H9 (cell line): ENCODE measurements around the gene ENDOV. TPM values are rescaled to one million over a fixed set of nuclear protein-coding genes. Genes with fewer than 3 reads are reported as not detected.

Source experiments
- DNase-seq: peaks from one replicate; pipeline ENCODE4 v3.0.0-alpha.2; 2017
- H2AFZ ChIP-seq: one replicate; pipeline ENCODE4 v1.6.1; 2013; ENCODE audit warnings: mild to moderate bottlenecking, low read length, control low read depth, moderate library complexity
- H2AK5ac ChIP-seq: 2 replicates; pipeline ENCODE4 v1.6.1; 2013; ENCODE audit warnings: low read length, control low read depth, mixed read lengths; ENCODE audit not compliant: insufficient read length
- H2BK120ac ChIP-seq: one replicate; pipeline ENCODE4 v1.6.1; 2013; ENCODE audit warnings: low read depth, mild to moderate bottlenecking, low read length, control low read depth, inconsistent platforms; ENCODE audit not compliant: poor library complexity, severe bottlenecking
- H2BK12ac ChIP-seq: 2 replicates; pipeline ENCODE4 v1.6.1; 2013; ENCODE audit warnings: low read length, control low read depth, mixed read lengths, low read depth; ENCODE audit not compliant: insufficient read length
- H2BK15ac ChIP-seq: 2 replicates; pipeline ENCODE4 v1.6.1; 2013; ENCODE audit warnings: low read depth, low read length, control low read depth
- H2BK20ac ChIP-seq: one replicate; pipeline ENCODE4 v1.6.1; 2013; ENCODE audit warnings: low read depth, mild to moderate bottlenecking, low read length, control low read depth, inconsistent platforms; ENCODE audit not compliant: poor library complexity, severe bottlenecking
- H2BK5ac ChIP-seq: 2 replicates; pipeline ENCODE4 v1.6.1; 2013; ENCODE audit warnings: low read length, control low read depth, mixed read lengths; ENCODE audit not compliant: insufficient read length
- H3K14ac ChIP-seq: 2 replicates; pipeline ENCODE4 v1.6.1; 2013; ENCODE audit warnings: low read length, control low read depth; ENCODE audit not compliant: insufficient read depth
- H3K18ac ChIP-seq: 2 replicates; pipeline ENCODE4 v1.6.1; 2013; ENCODE audit warnings: low read depth, mild to moderate bottlenecking, mixed read lengths, low read length, control low read depth; ENCODE audit not compliant: insufficient read length
- H3K23ac ChIP-seq: 2 replicates; pipeline ENCODE4 v1.6.1; 2013; ENCODE audit warnings: low read length, control low read depth, mixed read lengths, low read depth; ENCODE audit not compliant: insufficient read length
- H3K23me2 ChIP-seq: 2 replicates; pipeline ENCODE4 v1.6.1; 2013; ENCODE audit warnings: low read depth, mild to moderate bottlenecking, mixed read lengths, low read length, control low read depth; ENCODE audit not compliant: insufficient read length, poor library complexity, severe bottlenecking
- H3K27ac ChIP-seq: 2 replicates; pipeline ENCODE4 v1.5.1; 2013; ENCODE audit warnings: low read length, control low read depth, mixed read lengths, low read depth; ENCODE audit not compliant: insufficient read length
- H3K27me3 ChIP-seq: 2 replicates; pipeline ENCODE4 v1.6.1; 2013; ENCODE audit warnings: low read length, control low read depth, inconsistent platforms; ENCODE audit not compliant: insufficient read depth
- H3K4ac ChIP-seq: 2 replicates; pipeline ENCODE4 v1.6.1; 2013; ENCODE audit warnings: low read depth, mild to moderate bottlenecking, control low read depth, inconsistent platforms, low read length, moderate library complexity
- H3K4me1 ChIP-seq: 2 replicates; pipeline ENCODE4 v1.6.1; 2013; ENCODE audit warnings: low read length, control low read depth, inconsistent platforms; ENCODE audit not compliant: insufficient read depth
- H3K4me2 ChIP-seq: 2 replicates; pipeline ENCODE4 v1.6.1; 2013; ENCODE audit warnings: low read length, control low read depth, mixed read lengths; ENCODE audit not compliant: insufficient read length, insufficient read depth
- H3K56ac ChIP-seq: 2 replicates; pipeline ENCODE4 v1.6.1; 2013; ENCODE audit warnings: low read depth, mild to moderate bottlenecking, mixed read lengths, low read length, control low read depth; ENCODE audit not compliant: insufficient read length
- H3K79me1 ChIP-seq: 2 replicates; pipeline ENCODE4 v1.6.1; 2013; ENCODE audit warnings: low read depth, mild to moderate bottlenecking, moderate library complexity, low read length, control low read depth, inconsistent platforms; ENCODE audit not compliant: insufficient read depth, poor library complexity, severe bottlenecking
- H3K79me2 ChIP-seq: 2 replicates; pipeline ENCODE4 v1.6.1; 2013; ENCODE audit warnings: low read length, control low read depth, inconsistent platforms; ENCODE audit not compliant: insufficient read depth
- H3K9ac ChIP-seq: 2 replicates; pipeline ENCODE4 v1.6.1; 2013; ENCODE audit warnings: low read length, control low read depth, mixed read lengths; ENCODE audit not compliant: insufficient read length; ENCODE audit errors: extremely low read depth
- H3K9me3 ChIP-seq: one replicate; pipeline ENCODE4 v1.6.1; 2013; ENCODE audit warnings: low read depth, low read length, inconsistent platforms; ENCODE audit not compliant: control insufficient read depth
- H3T11ph ChIP-seq: one replicate; pipeline ENCODE4 v1.6.1; 2013; ENCODE audit warnings: mild to moderate bottlenecking, low read length, control low read depth, inconsistent platforms
- H4K20me1 ChIP-seq: one replicate; pipeline ENCODE4 v1.6.1; 2013; ENCODE audit not compliant: control insufficient read depth, insufficient read length, insufficient read depth
- H4K5ac ChIP-seq: 2 replicates; pipeline ENCODE4 v1.6.1; 2013; ENCODE audit warnings: low read depth, mild to moderate bottlenecking, mixed read lengths, low read length, control low read depth; ENCODE audit not compliant: insufficient read length
- H4K8ac ChIP-seq: replicated peaks from 2 replicates; pipeline ENCODE4 v1.6.1; 2013; ENCODE audit warnings: low read length, control low read depth, mixed read lengths, low read depth; ENCODE audit not compliant: insufficient read length
- H4K91ac ChIP-seq: 2 replicates; pipeline ENCODE4 v1.6.1; 2013; ENCODE audit warnings: low read depth, mild to moderate bottlenecking, moderate library complexity, mixed read lengths, low read length, control low read depth; ENCODE audit not compliant: insufficient read length
- H3K27ac Mint-ChIP-seq, 3 experiments: 2 replicates in 2 of 3; 3 replicates in 1 of 3; pipeline ENCODE4 v1.8.0; 2020 to 2021; ENCODE audit warnings: mixed read lengths in 3 of 3, mild to moderate bottlenecking in 1 of 3, moderate library complexity in 1 of 3
- H3K27me3 Mint-ChIP-seq: 2 replicates; pipeline ENCODE4 v1.8.0; 2021; ENCODE audit warnings: low read depth, mild to moderate bottlenecking, moderate library complexity, mixed read lengths
- H3K36me3 Mint-ChIP-seq, 3 experiments: 2 replicates in 2 of 3; 3 replicates in 1 of 3; pipeline ENCODE4 v1.8.0; 2020 to 2021; ENCODE audit warnings: low read depth in 3 of 3, mixed read lengths in 3 of 3; ENCODE audit not compliant: insufficient read depth in 1 of 3
- H3K4me1 Mint-ChIP-seq, 2 experiments: 2 replicates each; pipeline ENCODE4 v1.8.0; 2020; ENCODE audit warnings: mixed read lengths in 2 of 2
- H3K4me3 Mint-ChIP-seq, 2 experiments: 2 replicates in 1 of 2; 3 replicates in 1 of 2; pipeline ENCODE4 v1.8.0; 2020 to 2021; ENCODE audit warnings: mild to moderate bottlenecking in 2 of 2, mixed read lengths in 2 of 2, moderate library complexity in 1 of 2
- H3K9me3 Mint-ChIP-seq, 2 experiments: 2 replicates in 1 of 2; 3 replicates in 1 of 2; pipeline ENCODE4 v1.8.0; 2020; ENCODE audit warnings: mild to moderate bottlenecking in 2 of 2, mixed read lengths in 2 of 2, moderate library complexity in 1 of 2
- CTCF ChIP-seq: fragments of 200-600 bp; sonication (generic); conservative IDR thresholded peaks from 3 replicates; pipeline ENCODE4 v1.8.0; 2021; ENCODE audit warnings: antibody characterized with exemption, mild to moderate bottlenecking
- WGBS: extraction: QIAGEN DNeasy Blood & Tissue Kit; methylation state at CpG from one replicate; pipeline ENCODE4 v1.1.7; 2013; ENCODE audit warnings: missing lambda C conversion rate, low lambda C conversion rate, mixed read lengths; ENCODE audit not compliant: insufficient read length; ENCODE audit errors: extremely low coverage; 5-methylcytosine and 5-hydroxymethylcytosine counted together
- total RNA-seq: library from RNA; stranded (reverse); gene quantifications from 2 replicates; pipeline ENCODE4 v1.2.1, GENCODE V29; 2021

ENDOV gene
- total RNA-seq, 1 experiment from 2014 or later, result 17.1 TPM

- Histone ChIP-seq H2BK5ac (no peak overlapping the region), H3K4me1 (peaks cover 2% of the 10 kb centered on the region; the same call in 1 of the 2 replicates), H2AFZ (no peak overlapping the region), H3K4ac (no peak overlapping the region), H2BK20ac (no peak overlapping the region), H3K14ac (peak overlapping the region; percentile 43; the same call in 1 of the 2 replicates), H2BK120ac (no peak overlapping the region), H3K4me2 (no peak overlapping the region), H3K9me3 (no peaks in the 10 kb centered on the region), H3K56ac (no peak overlapping the region), H3K23ac (no peak overlapping the region), H3K79me1 (no peaks in the 10 kb centered on the region), H2BK15ac (no peak overlapping the region), H3T11ph (no peak overlapping the region), H4K8ac (no peak overlapping the region), H3K27me3 (no peaks in the 10 kb centered on the region), H3K9ac (no peak overlapping the region), H3K18ac (no peak overlapping the region), H4K5ac (no peak overlapping the region), H4K91ac (no peak overlapping the region), H3K23me2 (peaks cover 10% of the 10 kb centered on the region), H3K79me2 (no peaks in the 10 kb centered on the region), H2BK12ac (no peak overlapping the region), H3K27ac (no peak overlapping the region), H4K20me1 (no peaks in the 10 kb centered on the region), H2AK5ac (no peak overlapping the region)
- no peak overlapping the region for H3K27ac Mint-ChIP-seq
- H3K4me3 Mint-ChIP-seq, result no peak overlapping the region
- TF ChIP-seq CTCF, result no peak
- peaks cover 13 to 33% of the 10 kb centered on the region in 2 experiments for H3K4me1 Mint-ChIP-seq
- DNase-seq, result no peak
- peaks cover 0 to 2% (median 0%) of the 10 kb centered on the region in 3 experiments; a peak in 1 of 7 replicates for H3K36me3 Mint-ChIP-seq
- no CpG with 5 or more reads among the region's 8 CpGs for WGBS
- H3K9me3 Mint-ChIP-seq, result no peaks in the 10 kb centered on the region; a peak in 1 of 5 replicates
- H3K27me3 Mint-ChIP-seq, result peaks cover 77% of the 10 kb centered on the region
Measured at GRCh38 chr17:80458016-80458415, 43.0 kb downstream of the ENDOV start.
